GM23338 (cell line): ENCODE measurements around the gene NHS.

ENCODE experiments used
- POLR2AphosphoS5 ChIP-seq: IDR thresholded peaks from 2 replicates; pipeline ENCODE4 v1.6.1; 2016; ENCODE audit warnings: antibody characterized with exemption, low read depth
- TF ChIP-seq, protein P1 (sequence below), 2 experiments: fragments of 200-600 bp in 1 of 2; sonication (generic) in 1 of 2; conservative IDR thresholded peaks; 2 replicates each; pipeline versions ENCODE4 v1.5.1 to v1.6.1; 2016 to 2017; ENCODE audit warnings: antibody characterized with exemption in 2 of 2, low read depth in 2 of 2, mild to moderate bottlenecking in 2 of 2, moderate library complexity in 1 of 2

DNA sequence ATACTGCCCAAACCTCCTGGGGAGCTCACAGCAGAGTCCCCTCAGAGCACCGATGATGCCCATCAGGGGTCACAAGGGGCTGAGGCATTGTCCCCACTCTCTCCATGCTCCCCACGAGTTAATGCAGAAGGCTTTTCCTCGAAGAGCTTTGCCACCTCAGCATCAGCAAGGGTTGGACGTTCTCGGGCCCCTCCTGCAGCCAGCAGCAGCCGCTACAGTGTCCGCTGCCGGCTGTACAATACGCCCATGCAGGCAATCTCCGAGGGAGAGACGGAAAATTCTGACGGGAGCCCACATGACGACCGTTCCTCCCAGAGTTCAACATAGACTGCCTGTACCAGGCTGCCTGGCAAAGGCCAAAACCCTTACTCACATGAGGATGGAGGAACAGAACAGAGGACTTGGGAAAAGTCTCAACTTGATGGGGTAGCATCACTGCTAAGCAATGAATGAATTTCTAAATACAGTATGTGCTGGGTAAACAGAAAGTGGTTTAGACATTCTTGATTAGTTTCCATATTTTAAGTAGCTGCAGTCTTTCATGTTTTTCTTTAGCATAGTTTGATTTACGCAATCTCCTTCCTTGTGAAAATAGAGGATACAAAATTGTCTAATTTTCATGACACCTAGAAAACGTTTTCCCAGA, 357.3 kb downstream of the NHS start:
- no peak for TF ChIP-seq POLR2AphosphoS5
- TF ChIP-seq, protein P1, sequence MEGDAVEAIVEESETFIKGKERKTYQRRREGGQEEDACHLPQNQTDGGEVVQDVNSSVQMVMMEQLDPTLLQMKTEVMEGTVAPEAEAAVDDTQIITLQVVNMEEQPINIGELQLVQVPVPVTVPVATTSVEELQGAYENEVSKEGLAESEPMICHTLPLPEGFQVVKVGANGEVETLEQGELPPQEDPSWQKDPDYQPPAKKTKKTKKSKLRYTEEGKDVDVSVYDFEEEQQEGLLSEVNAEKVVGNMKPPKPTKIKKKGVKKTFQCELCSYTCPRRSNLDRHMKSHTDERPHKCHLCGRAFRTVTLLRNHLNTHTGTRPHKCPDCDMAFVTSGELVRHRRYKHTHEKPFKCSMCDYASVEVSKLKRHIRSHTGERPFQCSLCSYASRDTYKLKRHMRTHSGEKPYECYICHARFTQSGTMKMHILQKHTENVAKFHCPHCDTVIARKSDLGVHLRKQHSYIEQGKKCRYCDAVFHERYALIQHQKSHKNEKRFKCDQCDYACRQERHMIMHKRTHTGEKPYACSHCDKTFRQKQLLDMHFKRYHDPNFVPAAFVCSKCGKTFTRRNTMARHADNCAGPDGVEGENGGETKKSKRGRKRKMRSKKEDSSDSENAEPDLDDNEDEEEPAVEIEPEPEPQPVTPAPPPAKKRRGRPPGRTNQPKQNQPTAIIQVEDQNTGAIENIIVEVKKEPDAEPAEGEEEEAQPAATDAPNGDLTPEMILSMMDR (conservative IDR thresholded peaks at IDR 0.05; ENCODE audit: low read depth in 2 of 2): no peak
